Fibroblast of the conjunctiva (primary cell): Measurements from ENCODE around the gene MMP24OS.

ENCODE experiments used
- DNase-seq: peaks from one replicate; pipeline ENCODE4 v3.0.0-alpha.2; 2010; ENCODE audit warnings: low read depth

MMP24OS gene

GRCh38 chr20:35306931-35307517 lies 29.1 kb upstream of the MMP24OS start:
- DNase-seq = peak; percentile 70

- DNase-seq = peak; percentile 95
These were observed 28.0 kb upstream of the MMP24OS start for GRCh38 chr20:35305682-35306556.

- DNase-seq = no peak
These were observed 27.0 kb upstream of the MMP24OS start for GRCh38 chr20:35304956-35305355.

- peak; percentile 90 for DNase-seq
These were observed 26.0 kb upstream of the MMP24OS start for GRCh38 chr20:35303735-35304491.

GRCh38 chr20:35303382-35303734 lies 25.4 kb upstream of the MMP24OS start:
- DNase-seq = no peak

GRCh38 chr20:35302421-35303335 lies 24.8 kb upstream of the MMP24OS start:
- DNase-seq = no peak

GRCh38 chr20:35301426-35301825 lies 23.5 kb upstream of the MMP24OS start:
- DNase-seq = no peak

- no peak for DNase-seq
These were observed 22.7 kb upstream of the MMP24OS start for GRCh38 chr20:35300469-35301262.

GRCh38 chr20:35299780-35300179 lies 21.9 kb upstream of the MMP24OS start:
- DNase-seq = no peak

GRCh38 chr20:35298264-35298663 lies 20.3 kb upstream of the MMP24OS start:
- no peak for DNase-seq

- no peak for DNase-seq
These were observed 19.8 kb upstream of the MMP24OS start for GRCh38 chr20:35297740-35298139.

- no peak for DNase-seq
These were observed 19.2 kb upstream of the MMP24OS start for GRCh38 chr20:35297155-35297554.

GRCh38 chr20:35296101-35296554 lies 18.2 kb upstream of the MMP24OS start:
- DNase-seq = no peak

GRCh38 chr20:35295674-35296073 lies 17.8 kb upstream of the MMP24OS start:
- DNase-seq = no peak

GRCh38 chr20:35295058-35295457 lies 17.1 kb upstream of the MMP24OS start:
- DNase-seq = no peak

GRCh38 chr20:35294293-35294685 lies 16.4 kb upstream of the MMP24OS start:
- no peak for DNase-seq

- DNase-seq = no peak
These were observed 15.7 kb upstream of the MMP24OS start for GRCh38 chr20:35293303-35294292.

GRCh38 chr20:35292504-35293285 lies 14.8 kb upstream of the MMP24OS start:
- no peak for DNase-seq
